GM19351 (cell line): Measurements from ENCODE around the gene ZNRF1.
A peak's percentile ranks its signal among the peaks of the same experiment; 100 is the strongest.
"Not testable (repeated sequence)": the region's sequence is repeated elsewhere in the genome, so short reads cannot be mapped to it uniquely, and the experiment has no call there.

ENCODE experiments used
- ATAC-seq: cut with Tn5 transposase; IDR thresholded peaks from one replicate; pipeline ENCODE4 v1.9.1; 2021; ENCODE audit warnings: mild to moderate bottlenecking, moderate library complexity; ENCODE audit not compliant: unreplicated experiment

The ZNRF1 gene

DNA sequence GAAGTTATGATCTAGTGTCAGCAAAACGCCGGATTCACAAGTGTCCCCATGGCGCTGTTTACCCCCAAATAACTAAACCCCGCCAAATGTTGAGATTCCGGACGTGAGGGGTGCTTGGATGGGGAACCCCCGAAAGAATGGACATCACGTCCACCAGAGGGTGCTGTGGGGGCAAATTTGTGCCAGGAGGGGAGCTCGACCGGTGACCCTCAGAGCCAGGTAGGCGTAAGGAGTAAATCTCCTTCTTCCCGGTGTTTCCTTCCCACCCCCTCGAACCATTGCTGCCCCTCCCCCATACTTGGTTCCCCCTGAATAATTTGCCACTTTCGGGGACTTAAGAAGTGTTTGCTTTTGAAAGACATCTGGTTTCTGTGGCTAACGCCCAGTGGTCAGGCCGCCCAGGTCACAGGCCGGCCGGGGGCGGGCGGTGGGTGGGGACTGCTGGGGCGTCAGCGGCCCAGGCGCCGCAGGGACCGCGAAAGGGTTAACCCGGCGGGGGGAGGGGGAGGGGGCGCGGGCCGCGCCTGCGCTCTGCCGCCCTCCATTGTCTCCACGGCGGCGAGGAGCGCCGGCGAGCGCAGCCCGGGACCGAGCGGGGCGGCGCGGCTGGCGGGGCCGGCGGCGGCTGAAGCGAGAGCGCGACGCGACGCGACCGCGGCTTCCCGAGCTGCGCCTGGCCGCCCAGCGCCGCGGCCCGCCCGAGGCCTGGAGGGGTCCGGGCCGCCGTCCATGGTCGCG lies at the start of gene ZNRF1:
Gene ZNRF1 (plus strand): TSS at position 544 of the 738 bp plus-strand sequence. CDS start 648 bp downstream, outside the sequence.
- peak; percentile 77 for ATAC-seq

DNA sequence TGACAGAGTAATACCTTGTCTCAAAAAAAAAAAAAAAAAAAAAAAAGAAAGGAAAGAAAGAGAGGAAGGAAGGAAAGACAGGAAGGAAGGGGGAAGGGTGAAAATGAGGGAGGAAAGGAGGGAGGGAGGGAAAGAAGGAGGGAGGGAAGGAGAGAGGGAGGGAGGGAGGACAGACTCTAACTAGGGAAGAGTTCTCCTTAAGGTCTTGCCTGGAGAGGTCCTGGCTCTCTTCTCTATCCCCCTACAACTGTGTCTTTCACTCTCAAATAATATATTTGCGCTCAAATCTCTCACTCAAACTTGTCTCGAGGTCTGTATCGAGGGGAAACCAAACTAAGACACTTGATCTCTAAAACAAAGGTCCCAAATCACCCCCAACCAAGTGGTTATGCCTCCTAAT lies 49.5 kb upstream of the ZNRF1 start:
- ATAC-seq = no peak

DNA sequence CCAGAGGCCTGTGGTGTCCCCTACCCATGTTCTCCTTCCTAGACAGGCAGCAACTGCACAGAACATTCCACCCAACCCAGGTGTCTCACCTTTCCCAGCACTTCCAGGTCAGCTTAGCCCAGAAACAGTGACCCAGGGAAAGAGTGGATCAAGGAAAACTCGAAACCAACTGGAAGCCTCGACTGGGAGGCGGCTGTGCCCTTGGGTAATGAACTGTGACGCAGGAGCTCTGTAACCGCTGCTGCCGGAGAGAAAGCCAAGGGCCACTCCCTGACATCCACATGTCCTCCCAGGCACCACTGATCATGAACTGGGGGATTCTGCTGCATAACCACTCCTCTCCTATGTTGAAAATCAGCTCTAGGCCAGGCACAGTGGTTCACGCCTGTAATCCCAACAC lies 48.3 kb upstream of the ZNRF1 start:
- ATAC-seq = no peak

DNA sequence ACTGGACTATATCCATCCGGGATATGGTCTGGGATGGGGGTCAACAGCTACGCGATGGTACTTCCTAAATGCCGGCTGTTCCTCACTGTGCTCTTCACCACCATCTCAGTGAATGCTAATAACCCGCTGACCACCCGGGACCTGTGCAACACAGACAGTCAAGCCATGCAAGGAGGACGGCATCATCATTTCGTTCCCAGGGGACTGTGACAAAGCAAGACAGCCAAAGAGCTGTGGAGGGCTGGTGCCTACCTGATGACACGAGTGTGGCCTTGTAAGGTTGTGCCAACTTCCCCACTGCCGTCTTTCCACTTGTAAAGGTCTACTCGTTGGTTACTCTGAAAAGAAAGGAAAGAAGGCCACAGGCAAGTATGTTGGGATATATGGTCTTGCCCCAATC lies 47.6 kb upstream of the ZNRF1 start:
- no peak for ATAC-seq

DNA sequence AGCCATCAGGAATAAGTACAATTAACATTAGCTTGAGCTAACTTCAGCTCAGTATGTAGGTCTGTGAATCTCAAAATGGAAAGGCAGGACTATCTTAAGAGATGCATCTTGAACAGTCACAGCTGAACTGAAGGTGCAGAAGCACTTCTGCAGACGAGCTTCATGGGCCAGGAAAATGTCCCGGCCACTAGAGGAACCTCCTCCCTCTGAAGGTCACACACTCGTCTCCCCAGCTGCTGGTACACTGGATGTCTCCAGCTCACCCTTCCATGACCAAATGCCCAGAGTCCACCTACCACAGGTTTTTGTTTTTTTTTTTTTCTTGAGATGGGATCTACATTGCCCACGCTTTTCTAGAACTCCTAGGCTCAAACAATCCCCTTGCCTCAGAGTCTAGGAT lies 47.1 kb upstream of the ZNRF1 start:
- ATAC-seq = no peak

DNA sequence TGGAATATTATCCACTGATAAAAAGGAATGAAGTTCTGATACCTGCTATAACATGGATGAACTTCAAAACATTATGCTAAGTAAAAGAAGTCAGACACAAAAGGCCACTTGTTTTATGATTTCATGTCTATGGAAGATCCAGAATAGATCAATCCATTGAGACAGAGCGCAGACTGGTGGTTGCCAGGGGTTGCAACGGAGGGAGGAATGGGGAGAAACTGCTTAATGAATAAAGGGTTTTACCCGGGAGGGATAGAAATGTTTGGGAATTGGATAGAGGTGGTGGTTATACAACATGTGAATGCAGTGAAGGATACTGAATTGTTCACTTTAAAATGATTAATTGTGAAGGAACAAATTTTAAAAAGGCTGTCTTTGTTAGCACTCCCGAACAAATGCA lies 44.1 kb upstream of the ZNRF1 start:
- no peak for ATAC-seq

DNA sequence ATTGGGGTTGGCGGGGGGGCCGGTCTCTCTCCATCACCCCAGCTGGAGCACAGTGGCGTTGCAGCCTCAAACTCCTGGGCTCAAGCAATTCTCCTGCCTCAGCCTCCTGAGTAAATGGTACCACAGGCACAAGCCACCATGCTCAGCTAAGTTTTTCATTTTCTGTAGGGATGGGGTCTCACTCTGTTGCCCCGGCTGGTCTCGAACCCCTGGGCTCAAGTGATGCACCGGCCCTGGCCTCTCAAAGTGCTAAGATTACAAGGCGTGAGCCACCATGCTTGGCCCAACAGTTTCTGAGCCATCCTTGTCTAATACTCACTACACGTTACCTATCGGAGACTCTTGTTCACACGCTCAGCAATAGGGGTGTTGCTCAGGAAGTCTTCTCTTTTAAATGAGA lies 25.5 kb upstream of the ZNRF1 start:
- ATAC-seq = no peak

DNA sequence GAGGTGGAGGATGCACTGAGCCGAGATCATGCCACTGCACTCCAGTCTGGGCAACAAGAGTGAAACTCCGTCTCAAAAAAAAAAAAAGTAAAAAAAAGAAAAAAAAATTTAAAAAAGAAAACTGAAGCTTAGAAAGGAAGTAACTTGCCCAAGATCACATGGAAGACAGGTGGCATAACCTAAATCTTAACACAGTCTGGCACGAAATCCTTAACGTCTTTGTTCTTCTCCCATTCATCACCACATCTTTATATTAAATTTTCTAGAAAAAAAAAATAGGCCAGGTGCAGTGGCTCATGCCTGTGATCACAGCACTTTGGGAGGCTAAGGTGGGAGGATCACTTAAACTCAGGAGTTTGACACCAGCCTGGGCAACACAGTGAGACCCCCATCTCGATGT lies 23.2 kb upstream of the ZNRF1 start:
- ATAC-seq = no peak

DNA sequence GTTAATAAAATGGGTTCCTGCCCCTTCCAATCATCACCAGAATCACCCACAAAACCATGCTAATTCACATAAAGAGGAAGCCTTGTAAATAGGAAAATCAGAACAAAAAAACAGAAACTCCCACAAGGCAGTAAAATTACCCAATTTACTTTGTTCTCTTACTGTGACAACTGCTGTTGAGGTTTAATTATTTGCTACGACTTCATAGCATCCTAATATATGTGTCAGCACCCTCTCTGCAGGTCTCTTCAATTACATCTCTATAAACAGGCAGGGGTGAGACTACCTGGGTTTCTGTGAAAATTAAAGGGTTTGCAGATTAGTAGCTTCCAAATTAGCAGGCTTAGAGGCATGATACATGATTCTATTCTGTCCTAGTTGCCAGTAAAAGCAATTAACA lies 16.6 kb upstream of the ZNRF1 start:
- no peak for ATAC-seq

DNA sequence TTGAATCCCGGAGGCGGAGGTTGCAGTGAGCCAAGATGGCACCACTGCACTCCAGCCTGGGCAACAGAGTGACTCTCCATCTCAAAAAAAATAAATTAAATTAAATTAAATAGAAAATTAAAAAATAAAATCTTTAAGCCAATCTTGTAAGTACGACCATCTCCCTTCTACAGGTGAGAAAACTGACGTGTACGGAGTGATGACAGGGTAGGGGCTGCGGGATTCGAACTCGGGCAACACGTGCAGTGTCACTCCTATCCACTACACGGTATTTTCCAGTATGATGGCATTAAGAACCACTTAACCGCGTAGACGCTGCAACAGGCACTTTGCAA lies 14.7 kb upstream of the ZNRF1 start:
- ATAC-seq = no peak

DNA sequence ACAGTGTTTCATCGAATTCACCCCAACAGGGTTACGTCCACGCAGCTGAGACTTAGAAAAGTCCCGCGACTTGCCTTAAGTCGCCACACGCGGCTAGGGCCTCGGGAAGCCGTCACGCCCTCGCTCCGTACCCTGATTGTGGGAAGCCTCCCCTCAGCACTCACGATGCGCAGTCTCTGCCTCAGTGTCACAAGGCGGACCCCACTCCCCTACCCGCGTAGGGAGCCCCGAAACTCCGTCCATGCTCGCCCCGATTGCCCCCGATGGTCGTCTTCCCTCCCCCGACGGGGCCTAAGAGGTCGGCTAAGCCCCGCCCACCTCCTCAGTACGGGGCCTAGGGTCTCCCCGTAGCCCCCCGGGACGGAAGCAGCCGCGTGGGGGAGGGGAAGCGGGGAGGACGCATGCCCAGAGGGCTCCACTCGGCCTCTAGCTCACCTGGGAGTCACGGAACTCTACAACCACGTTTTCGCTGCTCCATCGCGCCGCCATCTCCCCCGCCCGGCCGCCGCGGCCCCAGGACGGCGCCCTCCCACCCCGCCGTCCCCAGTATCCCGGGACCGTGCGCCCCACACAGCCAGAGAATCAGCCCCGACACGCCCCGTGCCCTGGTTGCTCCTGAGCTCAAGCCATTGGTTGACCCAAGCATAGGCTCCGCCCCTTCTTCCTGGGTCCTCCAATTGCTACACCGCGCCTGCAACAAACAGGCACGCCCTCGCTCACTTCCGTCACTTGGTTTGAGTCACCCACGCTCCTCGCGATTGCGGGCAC lies 14.1 kb upstream of the ZNRF1 start, which contains the start of gene WDR59:
Gene WDR59 (minus strand): TSS at position 595 of the 768 bp plus-strand sequence. CDS start 106 bp downstream, at position 489.
- ATAC-seq = peak; percentile 99

DNA sequence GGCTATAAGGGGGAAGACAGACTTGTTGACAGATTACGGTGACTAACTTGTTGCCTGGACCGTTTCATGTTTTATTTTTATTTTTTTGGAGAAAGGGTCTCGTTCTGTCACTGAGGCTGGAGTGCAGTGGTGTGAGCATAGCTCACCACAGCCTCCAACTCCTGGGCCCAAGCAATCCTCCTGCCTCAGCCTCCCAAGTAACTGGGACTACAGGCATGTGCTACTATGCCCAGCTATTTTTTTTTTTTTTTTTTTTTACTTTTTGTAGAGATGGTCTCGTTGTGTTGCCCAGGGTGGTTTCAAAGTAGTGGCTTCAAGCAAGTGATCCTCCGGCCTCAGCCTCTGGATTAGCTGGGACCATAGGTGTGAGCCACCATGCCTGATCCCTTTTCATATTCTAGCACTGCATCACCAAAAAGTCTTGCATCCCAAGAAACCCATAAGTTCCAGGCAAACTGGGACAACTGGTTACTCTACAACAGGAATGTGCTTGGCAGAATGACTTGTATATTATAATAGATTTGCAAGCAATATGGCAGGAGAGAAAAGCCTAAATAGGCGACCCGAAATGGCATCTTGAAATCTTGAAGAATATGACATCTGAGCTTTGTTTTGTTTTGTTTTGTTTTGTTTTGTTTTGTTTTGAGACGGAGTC lies 11.7 kb upstream of the ZNRF1 start:
- ATAC-seq = no peak

DNA sequence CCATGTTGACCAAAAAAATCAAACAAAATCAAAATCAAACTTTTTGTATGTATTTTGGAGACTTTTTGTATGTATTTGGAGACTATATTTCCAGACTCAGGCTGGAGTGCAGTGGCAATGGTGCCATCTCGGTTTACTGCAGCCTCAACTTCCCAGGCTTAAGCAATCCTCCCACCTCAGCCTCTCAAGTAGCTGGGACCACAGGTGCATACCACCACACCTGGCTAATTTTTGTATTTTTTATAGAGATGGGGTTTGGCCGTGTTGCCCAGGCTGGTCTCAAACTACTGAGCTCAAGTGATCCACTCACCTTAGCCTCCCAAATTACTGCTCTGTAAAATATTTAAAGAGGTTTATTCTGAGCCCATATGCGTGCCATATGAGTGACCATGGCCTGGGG lies 9.0 kb upstream of the ZNRF1 start:
- ATAC-seq = not testable (repeated sequence)

DNA sequence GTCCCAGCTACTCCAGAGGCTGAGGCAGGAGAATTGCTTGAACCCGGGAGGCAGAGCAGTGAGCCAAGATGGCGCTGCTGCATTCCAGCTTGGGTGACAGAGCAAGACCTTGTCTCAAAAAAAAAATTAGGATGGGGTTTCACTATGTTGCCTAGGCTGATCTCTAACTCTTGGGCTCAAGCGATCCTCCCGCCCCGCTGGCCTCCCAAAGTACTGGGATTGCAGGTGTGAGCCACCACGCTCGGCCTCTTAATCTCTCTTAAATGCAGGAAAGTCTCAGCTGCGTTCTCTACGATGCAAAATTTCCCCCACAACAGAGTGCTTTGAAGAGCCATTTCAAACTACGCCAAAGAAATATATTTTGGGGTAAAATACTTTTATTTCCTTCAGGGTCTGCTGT lies 8.0 kb upstream of the ZNRF1 start:
- no peak for ATAC-seq

DNA sequence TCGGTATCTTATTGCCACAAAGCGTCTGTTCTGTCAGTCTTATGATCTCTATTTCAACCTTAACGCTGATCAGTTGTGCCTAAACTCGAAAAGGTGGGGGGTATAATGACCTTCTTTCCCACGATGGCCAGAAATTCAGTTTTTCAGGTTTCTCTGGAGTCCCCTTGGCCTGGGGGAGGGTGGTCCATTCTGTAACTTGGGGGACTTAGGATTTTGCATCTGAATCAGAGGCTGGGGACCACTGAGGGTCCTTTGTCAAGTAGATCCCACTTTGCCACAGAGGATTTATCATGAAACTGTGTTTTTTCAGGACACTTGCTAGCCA lies 7.6 kb upstream of the ZNRF1 start:
- ATAC-seq = no peak

DNA sequence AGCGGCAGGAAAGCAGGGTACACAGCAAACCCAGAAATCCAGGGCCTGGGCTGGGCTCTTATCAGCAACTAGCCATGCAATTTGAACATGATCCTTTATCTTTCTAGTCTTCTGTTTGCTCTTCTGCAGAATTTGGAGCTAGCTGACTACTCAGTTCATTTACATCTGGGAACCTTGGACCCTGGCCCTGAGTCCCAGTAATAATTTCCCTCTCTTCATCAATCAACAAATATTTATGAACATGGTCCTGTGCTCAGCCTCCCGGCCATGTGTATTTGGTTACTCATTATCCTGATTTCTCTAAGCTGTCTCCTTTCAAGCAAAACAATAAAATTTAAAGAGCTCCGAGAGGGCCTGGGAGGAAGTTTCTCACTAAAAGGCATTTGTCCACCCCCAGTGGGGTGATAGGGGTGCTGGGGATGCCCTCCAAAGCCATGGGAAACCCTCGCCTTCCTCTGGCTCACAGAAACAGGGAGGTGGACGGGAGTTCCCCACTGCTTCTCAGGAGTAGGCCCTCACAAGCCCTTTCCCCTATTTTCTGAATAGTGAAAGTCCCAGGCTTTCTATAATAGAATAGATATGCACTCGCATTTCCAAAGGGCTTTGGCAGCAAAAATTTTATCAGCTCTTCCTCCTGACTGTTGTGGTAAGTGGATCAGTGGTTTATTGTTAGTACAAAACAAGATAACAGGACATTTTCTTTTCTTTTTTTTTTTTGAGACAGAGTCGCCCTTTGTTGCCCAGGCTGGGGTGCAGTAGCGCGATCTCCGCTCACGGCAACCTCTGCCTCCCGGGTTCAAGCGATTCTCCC lies 7.0 kb upstream of the ZNRF1 start:
- no peak for ATAC-seq

DNA sequence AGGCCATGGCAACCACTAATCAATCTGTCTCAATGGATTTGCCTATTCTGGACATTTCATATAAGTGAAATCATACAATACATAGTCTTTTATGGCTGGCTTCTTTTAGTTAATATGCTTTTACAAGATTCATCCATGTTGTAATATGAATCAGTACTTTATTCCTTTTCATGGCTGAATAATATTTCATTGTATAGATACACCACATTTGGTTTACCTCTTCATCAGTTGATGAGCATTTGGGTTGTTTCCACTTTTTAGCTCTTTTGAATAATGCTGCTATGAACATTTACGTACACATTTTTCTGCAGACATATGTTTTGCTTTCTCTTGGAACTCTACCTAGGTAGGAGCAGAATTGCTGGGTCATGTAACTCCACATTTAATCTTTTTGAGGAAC lies 2.8 kb upstream of the ZNRF1 start:
- ATAC-seq = no peak

DNA sequence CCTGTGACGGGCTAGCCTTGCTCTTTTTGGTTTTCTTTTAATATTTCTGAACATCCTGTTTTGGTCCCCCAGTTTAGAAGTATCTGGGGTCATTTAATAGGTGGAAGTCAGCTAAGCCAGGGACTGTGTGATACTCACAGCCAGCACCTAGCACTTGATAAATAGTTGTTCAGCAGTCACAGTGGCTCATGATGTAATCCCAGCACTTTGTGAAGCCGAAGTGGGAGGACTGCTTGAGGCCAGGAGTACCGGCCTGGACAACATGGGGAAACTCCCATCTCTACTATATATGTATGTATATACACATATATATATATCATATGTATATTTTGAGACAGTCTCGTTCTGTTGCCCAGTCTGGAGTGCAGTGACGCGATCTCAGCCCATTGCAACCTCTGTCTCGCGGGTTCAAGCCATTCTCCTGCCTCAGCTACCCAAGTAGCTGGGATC lies 1.8 kb upstream of the ZNRF1 start:
- no peak for ATAC-seq

DNA sequence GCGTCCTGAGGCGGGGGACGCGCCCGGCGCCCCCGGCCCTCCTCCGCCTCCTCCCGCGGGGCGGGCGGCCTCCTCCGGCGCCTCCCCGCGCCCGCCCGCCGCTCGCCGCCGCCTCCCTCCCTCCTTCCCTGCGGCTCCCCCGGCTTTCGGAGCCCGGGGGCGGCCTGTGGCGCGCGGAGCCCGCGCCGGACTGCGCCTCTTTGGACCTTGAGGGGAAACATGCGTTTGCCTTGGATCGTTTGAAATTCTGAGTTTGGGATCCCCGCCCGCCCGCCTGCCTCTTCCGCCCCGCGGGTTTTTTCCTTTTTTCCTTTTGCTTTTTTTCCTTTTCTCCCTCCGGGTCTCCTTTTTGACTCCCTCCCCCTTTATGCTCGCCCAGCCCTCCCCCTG lies 390 bp downstream of the ZNRF1 start:
- ATAC-seq = peak; percentile 30

DNA sequence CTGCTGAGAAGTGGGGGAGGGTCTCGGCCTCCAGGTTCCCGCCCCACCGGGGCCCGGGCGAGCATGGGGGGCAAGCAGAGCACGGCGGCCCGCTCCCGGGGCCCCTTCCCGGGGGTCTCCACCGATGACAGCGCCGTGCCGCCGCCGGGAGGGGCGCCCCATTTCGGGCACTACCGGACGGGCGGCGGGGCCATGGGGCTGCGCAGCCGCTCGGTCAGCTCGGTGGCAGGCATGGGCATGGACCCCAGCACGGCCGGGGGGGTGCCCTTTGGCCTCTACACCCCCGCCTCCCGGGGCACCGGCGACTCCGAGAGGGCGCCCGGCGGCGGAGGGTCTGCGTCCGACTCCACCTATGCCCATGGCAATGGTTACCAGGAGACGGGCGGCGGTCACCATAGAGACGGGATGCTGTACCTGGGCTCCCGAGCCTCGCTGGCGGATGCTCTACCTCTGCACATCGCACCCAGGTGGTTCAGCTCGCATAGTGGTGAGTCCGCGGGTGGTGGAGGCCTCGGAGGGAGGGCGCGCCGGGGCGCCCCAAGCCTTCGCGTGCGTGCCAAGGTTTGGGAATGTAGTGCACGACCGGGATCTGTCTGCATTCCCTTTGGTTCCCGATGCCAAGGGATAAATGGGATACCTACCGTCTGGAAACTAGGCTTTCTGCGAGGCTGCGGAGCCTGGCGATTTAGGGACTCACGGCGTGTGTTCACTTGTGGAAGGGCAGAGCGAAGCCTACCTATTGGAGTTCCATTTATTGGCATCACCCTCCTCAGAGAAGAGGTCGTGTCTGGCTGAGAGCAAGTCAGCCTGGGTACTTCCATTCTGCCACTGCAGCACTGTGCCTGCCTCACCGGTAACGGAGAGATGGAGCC lies 1.0 kb downstream of the ZNRF1 start:
- peak; percentile 31 for ATAC-seq
